H1 (cell line): ENCODE measurements around the gene CUL1. TPM values are rescaled to one million over a fixed set of nuclear protein-coding genes. Genes with fewer than 3 reads are reported as not detected.

Source experiments
- CTCF ChIA-PET: fragments of 300-600 bp; sonication (Branson Sonifier 250); formaldehyde crosslinking; loops from one replicate; lab custom pipeline; 2021; ENCODE audit not compliant: partially characterized antibody; lab: Charles Lee
- POLR2A ChIA-PET: fragments of 300-600 bp; sonication (Branson Sonifier 250); formaldehyde crosslinking; loops from one replicate; lab custom pipeline; 2021; ENCODE audit warnings: inconsistent platforms; ENCODE audit not compliant: partially characterized antibody; lab: Charles Lee
- DNase-seq, 2 experiments: peaks; one replicate each; pipeline versions ENCODE4 v3.0.0 to v3.0.0-alpha.2; 2010 to 2022; ENCODE audit warnings: low spot score in 2 of 2, low read depth in 1 of 2, mixed read lengths in 1 of 2
- FAIRE-seq: peaks from 2 replicates; lab custom pipeline; 2011; peaks lifted over from hg19 to GRCh38; lab: Jason Lieb, UNC
- H2AFZ ChIP-seq: 2 replicates; pipeline ENCODE4 v1.8.1; 2012; ENCODE audit warnings: low read length, inconsistent platforms
- H2AK5ac ChIP-seq: 2 replicates; pipeline ENCODE4 v1.6.1; 2013; ENCODE audit warnings: low read depth, low read length
- H2BK120ac ChIP-seq: replicated peaks from 2 replicates; pipeline ENCODE3; 2013; ENCODE audit warnings: low read depth, low read length, inconsistent platforms
- H2BK12ac ChIP-seq: 2 replicates; pipeline ENCODE4 v1.6.1; 2013; ENCODE audit warnings: low read depth, low read length
- H2BK15ac ChIP-seq: 2 replicates; pipeline ENCODE4 v1.6.1; 2013; ENCODE audit warnings: low read length
- H2BK20ac ChIP-seq: 2 replicates; pipeline ENCODE4 v1.6.1; 2013; ENCODE audit warnings: low read length
- H2BK5ac ChIP-seq: 2 replicates; pipeline ENCODE4 v1.6.1; 2013; ENCODE audit warnings: low read depth, low read length
- H3K14ac ChIP-seq: 2 replicates; pipeline ENCODE4 v1.6.1; 2013; ENCODE audit warnings: inconsistent platforms; ENCODE audit not compliant: insufficient read length
- H3K18ac ChIP-seq: 2 replicates; pipeline ENCODE4 v1.6.1; 2013; ENCODE audit warnings: low read length; ENCODE audit errors: extremely low read depth
- H3K23ac ChIP-seq: 2 replicates; pipeline ENCODE4 v1.6.1; 2013; ENCODE audit warnings: inconsistent platforms; ENCODE audit not compliant: insufficient read length
- H3K23me2 ChIP-seq: 2 replicates; pipeline ENCODE4 v1.6.1; 2013; ENCODE audit warnings: low read depth, low read length
- H3K27ac ChIP-seq: 2 replicates; pipeline ENCODE4 v1.6.1; 2011; ENCODE audit warnings: low read depth, low read length, inconsistent platforms
- H3K27me3 ChIP-seq, 4 experiments: replicated peaks in 1 of 4; 1 replicate in 1 of 4; 2 replicates in 3 of 4; pipeline versions ENCODE4 v1.6.1 to v1.8.1; 2011 to 2013; ENCODE audit warnings: low read length in 3 of 4, mild to moderate bottlenecking in 3 of 4, inconsistent platforms in 2 of 4, mixed read lengths in 2 of 4, moderate library complexity in 1 of 4; ENCODE audit not compliant: control insufficient read depth in 3 of 4, insufficient read depth in 3 of 4; ENCODE audit errors: extremely low read depth in 1 of 4
- H3K36me3 ChIP-seq, 4 experiments: 2 replicates each; pipeline versions ENCODE4 v1.6.1 to v1.8.1; 2011 to 2013; ENCODE audit warnings: mild to moderate bottlenecking in 4 of 4, low read length in 3 of 4, moderate library complexity in 2 of 4, control low read depth in 1 of 4, inconsistent platforms in 1 of 4; ENCODE audit not compliant: insufficient read depth in 4 of 4, control insufficient read depth in 2 of 4
- H3K4ac ChIP-seq: replicated peaks from 2 replicates; pipeline ENCODE3; 2013; ENCODE audit warnings: low read length, low read depth, mixed read lengths, inconsistent platforms; ENCODE audit not compliant: insufficient read length
- H3K4me1 ChIP-seq, 4 experiments: replicated peaks in 1 of 4; 1 replicate in 1 of 4; 2 replicates in 3 of 4; pipeline versions ENCODE4 v1.6.1 to v1.8.1; 2011 to 2013; ENCODE audit warnings: low read length in 3 of 4, inconsistent platforms in 2 of 4, mixed read lengths in 1 of 4; ENCODE audit not compliant: insufficient read depth in 4 of 4, control insufficient read depth in 3 of 4
- H3K4me2 ChIP-seq, 2 experiments: 2 replicates each; pipeline versions ENCODE4 v1.6.1 to v1.8.1; 2011 to 2013; ENCODE audit warnings: low read depth in 2 of 2, low read length in 2 of 2, control low read depth in 1 of 2, inconsistent platforms in 1 of 2, mild to moderate bottlenecking in 1 of 2; ENCODE audit not compliant: insufficient read depth in 1 of 2
- H3K4me3 ChIP-seq, 4 experiments: fragments of 200-600, 300-600 bp in 1 of 4; sonication (generic), shearing (Covaris generic), sonication (Bioruptor Twin) in 1 of 4; 2 replicates each; pipeline versions ENCODE4 v1.5.1 to v1.8.1; 2011 to 2016; ENCODE audit warnings: low read length in 4 of 4, low read depth in 3 of 4, control low read depth in 2 of 4, inconsistent platforms in 2 of 4, mild to moderate bottlenecking in 2 of 4, mixed read lengths in 1 of 4, moderate library complexity in 1 of 4; ENCODE audit not compliant: insufficient read depth in 2 of 4; ENCODE audit errors: extremely low read depth in 1 of 4
- H3K56ac ChIP-seq: replicated peaks from 2 replicates; pipeline ENCODE3; 2013; ENCODE audit warnings: low read depth, mild to moderate bottlenecking, mixed read lengths, low read length, inconsistent platforms; ENCODE audit not compliant: insufficient read length
- H3K79me1 ChIP-seq: 2 replicates; pipeline ENCODE4 v1.6.1; 2013; ENCODE audit warnings: low read depth, low read length, control low read depth
- H3K79me2 ChIP-seq, 2 experiments: 2 replicates each; pipeline versions ENCODE4 v1.6.1 to v1.8.1; 2012 to 2013; ENCODE audit warnings: low read length in 2 of 2, mild to moderate bottlenecking in 2 of 2, inconsistent platforms in 1 of 2; ENCODE audit not compliant: insufficient read depth in 2 of 2, control insufficient read depth in 1 of 2
- H3K9ac ChIP-seq, 4 experiments: replicated peaks in 1 of 4; 1 replicate in 1 of 4; 2 replicates in 3 of 4; pipeline versions ENCODE4 v1.6.1 to v1.8.1; 2011 to 2013; ENCODE audit warnings: low read depth in 3 of 4, low read length in 3 of 4, control low read depth in 2 of 4, mild to moderate bottlenecking in 2 of 4, moderate library complexity in 2 of 4, inconsistent platforms in 1 of 4; ENCODE audit errors: extremely low read depth in 1 of 4
- H3K9me3 ChIP-seq, 2 experiments: 2 replicates each; pipeline versions ENCODE4 v1.6.1 to v1.8.1; 2012 to 2013; ENCODE audit warnings: mild to moderate bottlenecking in 2 of 2, moderate library complexity in 2 of 2, control low read depth in 1 of 2, inconsistent platforms in 1 of 2, low read depth in 1 of 2, low read length in 1 of 2, mixed read lengths in 1 of 2; ENCODE audit not compliant: insufficient read depth in 2 of 2
- H4K20me1 ChIP-seq, 2 experiments: replicated peaks in 1 of 2; 2 replicates each; pipeline versions ENCODE3 to v1.8.1; 2011 to 2013; ENCODE audit warnings: inconsistent platforms in 2 of 2, low read length in 2 of 2, mild to moderate bottlenecking in 1 of 2; ENCODE audit not compliant: insufficient read depth in 2 of 2, control insufficient read depth in 1 of 2
- H4K5ac ChIP-seq: 2 replicates; pipeline ENCODE4 v1.6.1; 2013; ENCODE audit warnings: low read length, low read depth, mixed read lengths, inconsistent platforms; ENCODE audit not compliant: insufficient read length
- H4K8ac ChIP-seq: 2 replicates; pipeline ENCODE4 v1.8.0; 2013; ENCODE audit warnings: mild to moderate bottlenecking, moderate library complexity, low read length, inconsistent platforms; ENCODE audit not compliant: insufficient read depth; ENCODE audit errors: extremely low read depth
- H4K91ac ChIP-seq: replicated peaks from 2 replicates; pipeline ENCODE3; 2013; ENCODE audit warnings: low read length, mixed read lengths, inconsistent platforms; ENCODE audit not compliant: insufficient read length
- CBX8 ChIP-seq: fragments of 300-800, 300-1000 bp; sonication (generic); IDR thresholded peaks from 2 replicates; pipeline ENCODE4 v1.7.1; 2016; ENCODE audit warnings: low read depth, low read length, borderline replicate concordance
- CHD2 ChIP-seq: IDR thresholded peaks from 2 replicates; pipeline ENCODE4 v1.6.1; 2012; ENCODE audit warnings: low read length, improper control_type of control experiment
- CREB1 ChIP-seq: IDR thresholded peaks from 2 replicates; pipeline ENCODE4 v1.6.1; 2012; ENCODE audit warnings: inconsistent platforms
- HDAC6 ChIP-seq: IDR thresholded peaks from one replicate; pipeline ENCODE4 v1.7.1; 2012; ENCODE audit warnings: low read depth, mild to moderate bottlenecking, inconsistent platforms, low read length, moderate library complexity
- JUN ChIP-seq: IDR thresholded peaks from 2 replicates; pipeline ENCODE4 v1.6.1; 2011; ENCODE audit warnings: low read depth, mild to moderate bottlenecking, improper control_type of control experiment, low read length
- KDM1A ChIP-seq: fragments of 200-600, 300-600 bp; sonication (generic); IDR thresholded peaks from 2 replicates; pipeline ENCODE4 v1.7.1; 2016; ENCODE audit warnings: mild to moderate bottlenecking, low read length, borderline replicate concordance
- KDM4A ChIP-seq: IDR thresholded peaks from one replicate; pipeline ENCODE4 v1.7.1; 2012; ENCODE audit warnings: low read depth, mild to moderate bottlenecking, moderate library complexity, low read length, inconsistent platforms; ENCODE audit not compliant: severe bottlenecking
- MAFK ChIP-seq: IDR thresholded peaks from 2 replicates; pipeline ENCODE4 v1.6.1; 2012; ENCODE audit warnings: low read depth, mild to moderate bottlenecking, improper control_type of control experiment, low read length
- POU5F1 ChIP-seq: IDR thresholded peaks from 2 replicates; pipeline ENCODE4 v1.6.1; 2011; ENCODE audit warnings: low read depth, mild to moderate bottlenecking, low read length, moderate library complexity
- RBBP5 ChIP-seq: IDR thresholded peaks from 2 replicates; pipeline ENCODE4 v1.7.1; 2012; ENCODE audit warnings: low read depth, mild to moderate bottlenecking, inconsistent platforms, low read length, moderate library complexity, borderline replicate concordance
- SP2 ChIP-seq: IDR thresholded peaks from 2 replicates; pipeline ENCODE4 v1.6.1; 2012; ENCODE audit warnings: mild to moderate bottlenecking, low read length, inconsistent platforms
- SRF ChIP-seq: IDR thresholded peaks from 2 replicates; pipeline ENCODE4 v1.6.1; 2011; ENCODE audit warnings: mild to moderate bottlenecking, low read depth, low read length, moderate library complexity
- TAF1 ChIP-seq: IDR thresholded peaks from 2 replicates; pipeline ENCODE4 v1.6.1; 2011; ENCODE audit warnings: mild to moderate bottlenecking, low read depth, low read length
- TCF12 ChIP-seq: IDR thresholded peaks from 2 replicates; pipeline ENCODE4 v1.6.1; 2011; ENCODE audit warnings: low read depth, mild to moderate bottlenecking, low read length
- YY1 ChIP-seq: IDR thresholded peaks from 2 replicates; pipeline ENCODE4 v1.6.1; 2011; ENCODE audit warnings: low read depth, mild to moderate bottlenecking, low read length
- WGBS, 2 experiments: shearing (Covaris generic) in 1 of 2; methylation state at CpG; one replicate each; pipeline versions ENCODE4 v1.1.6 to v1.1.7; 2013 to 2015; ENCODE audit warnings: low lambda C conversion rate in 2 of 2, mixed read lengths in 2 of 2, inconsistent platforms in 1 of 2, low coverage in 1 of 2, missing lambda C conversion rate in 1 of 2; ENCODE audit not compliant: insufficient replicate concordance in 2 of 2, insufficient coverage in 1 of 2, insufficient read length in 1 of 2; ENCODE audit errors: extremely low coverage in 1 of 2, missing lambda C conversion rate in 1 of 2; 5-methylcytosine and 5-hydroxymethylcytosine counted together
- polyA plus RNA-seq, 7 experiments: library from polyadenylated mRNA; depleted of rRNA in 3 of 7; stranded (reverse) in 5 of 7; unstranded in 2 of 7; fragments of >200 nt in 5 of 7; fragments of 200-250 nt in 2 of 7; gene quantifications; 1 replicate in 5 of 7; 2 replicates in 1 of 7; 4 replicates in 1 of 7; pipeline versions ENCODE4 v1.2.1 to v1.2.3, GENCODE V29; 2011 to 2013; ENCODE audit warnings: missing spikeins in 2 of 7, mixed read lengths in 2 of 7
- total RNA-seq: library from RNA; stranded (reverse); fragmentation: NEBNext Ultra II Directional; extraction: Animal tissue kit (Norgen Biotek cat#: 25700); gene quantifications from 2 replicates; pipeline ENCODE4 v1.2.1, GENCODE V29; 2021

Gene CUL1
- total and polyA plus RNA-seq, 2 of the 8 experiments (the other 6 are each of a cell fraction or from before 2014, with no cell fraction given), result 33.0 to 77.3 TPM

GRCh38 chr7:148694631-148695030 lies 4.1 kb upstream of the CUL1 start:
- no peak overlapping the region for H2BK15ac ChIP-seq
- no peaks in the 10 kb centered on the region for H4K20me1 ChIP-seq
- no peak overlapping the region for H4K8ac ChIP-seq
- POLR2A ChIA-PET, result no interaction called here
- H2AFZ ChIP-seq, result no peak overlapping the region
- FAIRE-seq (no peak), DNase-seq (no peak)
- H2AK5ac ChIP-seq, result no peak overlapping the region
- H3K23me2 ChIP-seq, result no peaks in the 10 kb centered on the region
- CTCF ChIA-PET, result interaction anchor here (2.3 kb wide), 1 partner anchor 52 kb away, joined by 5 read pairs; no protein-coding TSS in a partner anchor
- H3K4me3 ChIP-seq, result no peak overlapping the region
- no peak overlapping the region for H3K4ac ChIP-seq
- no peak overlapping the region for H3K9ac ChIP-seq
- H2BK20ac ChIP-seq, result no peak overlapping the region
- H3K14ac ChIP-seq, result no peak overlapping the region
- H4K5ac ChIP-seq, result no peak overlapping the region
- H3K36me3 ChIP-seq, result no peaks in the 10 kb centered on the region
- no peaks in the 10 kb centered on the region for H3K27me3 ChIP-seq
- no peak overlapping the region for H2BK5ac ChIP-seq
- no peak for TF ChIP-seq JUN
- TF ChIP-seq KDM4A, result no peak
- TF ChIP-seq TCF12, result no peak
- TF ChIP-seq TAF1, result no peak
- no peak for TF ChIP-seq CREB1
- TF ChIP-seq CBX8, result no peak
- no peak for TF ChIP-seq YY1
- TF ChIP-seq CHD2, result no peak
- TF ChIP-seq KDM1A, result no peak
- TF ChIP-seq RBBP5, result no peak
- no peak for TF ChIP-seq POU5F1
- TF ChIP-seq MAFK, result no peak
- TF ChIP-seq SRF, result no peak
- TF ChIP-seq HDAC6, result no peak
- no peak for TF ChIP-seq SP2
- H3K56ac ChIP-seq, result no peak overlapping the region
- no peak overlapping the region for H2BK120ac ChIP-seq
- no peak overlapping the region for H4K91ac ChIP-seq
- no peak overlapping the region for H3K18ac ChIP-seq
- no peak overlapping the region for H3K23ac ChIP-seq
- H3K27ac ChIP-seq, result no peak overlapping the region
- 91% methylated on average over 5 of the region's 5 CpGs; no CpG with 5 or more reads in 1 of the 2 experiments for WGBS, 2 experiments
- no peak overlapping the region for H2BK12ac ChIP-seq
- H3K9me3 ChIP-seq, result no peaks in the 10 kb centered on the region
- H3K79me1 ChIP-seq, result no peaks in the 10 kb centered on the region
- peaks cover 0 to 8% (median 2%) of the 10 kb centered on the region in 4 experiments; a peak in 4 of 7 replicates for H3K4me1 ChIP-seq
- no peak overlapping the region for H3K4me2 ChIP-seq
- H3K79me2 ChIP-seq, result peaks cover 0 to 9% of the 10 kb centered on the region in 2 experiments; a peak in 2 of 4 replicates
